GM21723 (cell line): Measurements from ENCODE around the gene ITPR1.
A peak's percentile ranks its signal among the peaks of the same experiment; 100 is the strongest.
"Not testable (repeated sequence)": the region's sequence is repeated elsewhere in the genome, so short reads cannot be mapped to it uniquely, and the experiment has no call there.

ENCODE experiments used
- ATAC-seq: cut with Tn5 transposase; IDR thresholded peaks from one replicate; pipeline ENCODE4 v1.9.1; 2021; ENCODE audit warnings: mild to moderate bottlenecking, moderate library complexity; ENCODE audit not compliant: unreplicated experiment

ITPR1 gene

GRCh38 chr3:4493014-4493940 lies at the start of gene ITPR1:
Gene ITPR1 (plus strand): TSS chr3:4493348. CDS start chr3:4516492, 23,144 bp downstream.
- peak; percentile 87 for ATAC-seq

- ATAC-seq = no peak
Measured at GRCh38 chr3:4447295-4447999, 45.7 kb upstream of the ITPR1 start.

GRCh38 chr3:4448187-4448586 lies 45.0 kb upstream of the ITPR1 start:
- no peak for ATAC-seq

- ATAC-seq = no peak
Measured at GRCh38 chr3:4449043-4449805, 43.9 kb upstream of the ITPR1 start.

- no peak for ATAC-seq
Measured at GRCh38 chr3:4454142-4454541, 39.0 kb upstream of the ITPR1 start.

- not testable (repeated sequence) for ATAC-seq
Measured at GRCh38 chr3:4456780-4457179, 36.4 kb upstream of the ITPR1 start.

GRCh38 chr3:4458961-4459360 lies 34.2 kb upstream of the ITPR1 start:
- no peak for ATAC-seq

- ATAC-seq = no peak
Measured at GRCh38 chr3:4460334-4460733, 32.8 kb upstream of the ITPR1 start.

GRCh38 chr3:4461468-4462090 lies 31.6 kb upstream of the ITPR1 start:
- ATAC-seq = no peak

- ATAC-seq = no peak
Measured at GRCh38 chr3:4462369-4463040, 30.6 kb upstream of the ITPR1 start.

- ATAC-seq = no peak
Measured at GRCh38 chr3:4464576-4464975, 28.6 kb upstream of the ITPR1 start.

GRCh38 chr3:4466741-4467521 lies 26.2 kb upstream of the ITPR1 start, which contains the start of gene SUMF1:
Gene SUMF1 (minus strand): TSS chr3:4467269. CDS start chr3:4467245, 24 bp downstream.
- ATAC-seq = peak; percentile 100

GRCh38 chr3:4467522-4467867 lies 25.7 kb upstream of the ITPR1 start:
- ATAC-seq = no peak

- ATAC-seq = no peak
Measured at GRCh38 chr3:4471907-4472306, 21.2 kb upstream of the ITPR1 start.

- ATAC-seq = no peak
Measured at GRCh38 chr3:4472312-4472711, 20.8 kb upstream of the ITPR1 start.

- no peak for ATAC-seq
Measured at GRCh38 chr3:4472766-4473165, 20.4 kb upstream of the ITPR1 start.

- peak; percentile 43 for ATAC-seq
Measured at GRCh38 chr3:4474683-4475490, 18.3 kb upstream of the ITPR1 start.

GRCh38 chr3:4475804-4476203 lies 17.3 kb upstream of the ITPR1 start:
- ATAC-seq = no peak

- no peak for ATAC-seq
Measured at GRCh38 chr3:4476496-4476895, 16.7 kb upstream of the ITPR1 start.
